ENCODE data around the gene TNFRSF14. TPM values are rescaled to one million over a fixed set of nuclear protein-coding genes. Genes with fewer than 3 reads are reported as not detected.
A peak's percentile ranks its signal among the peaks of the same experiment; 100 is the strongest.

TNFRSF14 gene
- total RNA-seq (100 to 1,000 TPM; 191 to 194 TPM), total RNA-seq (44.3 to 345 (median 159) reads per million in 172 experiments)
- polyA plus RNA-seq (2013, experiment 1 of 2): 157 TPM
- 178 TPM for polyA plus RNA-seq (2013, experiment 2 of 2)

- H3K27ac Mint-ChIP-seq: peak within 1 kb of the TSS; percentile 98
- Histone ChIP-seq H3K9me3 (ENCODE audit: control insufficient read depth in 1 of 2, insufficient read depth in 1 of 2, low read length in 2 of 2) (no peaks in the 10 kb centered on the region), H3K27me3 (ENCODE audit: control insufficient read depth in 1 of 2, insufficient read depth in 2 of 2, low read length in 2 of 2) (no peaks in the 10 kb centered on the region), H3K36me3 (ENCODE audit: insufficient read depth, low read length) (peaks cover 38% of the 10 kb centered on the region), H3K4me1 (ENCODE audit: insufficient read depth, low read length) (peaks cover 59% of the 10 kb centered on the region), H3K4me3 (ENCODE audit: low read length) (peak within 1 kb of the TSS; percentile 99), H3K27ac (ENCODE audit: low read depth in 1 of 2, low read length in 2 of 2) (peak within 1 kb of the TSS; percentile 96)
- peaks cover 35% of the 10 kb centered on the region for H3K4me1 Mint-ChIP-seq (ENCODE audit: low read depth)
- peak within 1 kb of the TSS; percentile 97 for H3K4me3 Mint-ChIP-seq
- ChIA-PET CTCF (interaction anchor here (0.8 to 3.0 kb wide), 5 partner anchors 9 to 32 kb away, joined by 3 to 38 read pairs (median 5); no protein-coding TSS in a partner anchor), POLR2A (interaction anchor here (0.5 to 5.7 kb wide), 20 partner anchors 9 to 362 kb away, joined by 3 to 133 read pairs (median 6); partner anchors contain the start of genes FAAP20, HES5, MORN1 and PANK4)
- ATAC-seq (ENCODE audit: poor library complexity): peak; percentile 79
- H3K27me3 Mint-ChIP-seq: no peaks in the 10 kb centered on the region
- intact Hi-C loops (cut with DNase I, micrococcal nuclease): loop anchor here in 1 of 2 experiments (1.0 kb wide), 2 partner anchors 22 to 29 kb away; no protein-coding TSS in a partner anchor
- H3K9me3 Mint-ChIP-seq: no peaks in the 10 kb centered on the region
- H3K36me3 Mint-ChIP-seq (ENCODE audit: low read depth): peaks cover 27% of the 10 kb centered on the region
- DNase-seq: peak; percentile 54 to 90 (median 62)
- TF ChIP-seq CTCF (IDR thresholded peaks at IDR 0.05): peak; percentile 24
Observed at GRCh38 chr1:2556277-2556677, at the start of gene TNFRSF14. Gene TNFRSF14, plus strand, starts transcription at chr1:2556371. Its CDS starts 294 bp downstream, at chr1:2556665.

GRCh38 chr1:2506901-2507565 lies 49.1 kb upstream of the TNFRSF14 start:
- H3K4me3 ChIP-seq (ENCODE audit: low read length): no peak overlapping the region
- H3K27ac ChIP-seq (ENCODE audit: low read depth in 1 of 2, low read length in 2 of 2): no peak overlapping the region
- CTCF ChIA-PET: interaction anchor here (0.5 kb wide), 1 partner anchor 441 kb away, joined by 4 read pairs; no protein-coding TSS in a partner anchor
- no peaks in the 10 kb centered on the region for H3K27me3 Mint-ChIP-seq
- no peaks in the 10 kb centered on the region for H3K27me3 ChIP-seq (ENCODE audit: control insufficient read depth in 1 of 2, insufficient read depth in 2 of 2, low read length in 2 of 2)
- POLR2A ChIA-PET: interaction anchor here (0.6 to 2.1 kb wide), 4 partner anchors 17 to 857 kb away, joined by 3 to 6 read pairs (median 4); partner anchors contain the start of gene PANK4
- intact Hi-C loops (cut with DNase I, micrococcal nuclease): no loop called here
- no peaks in the 10 kb centered on the region for H3K9me3 Mint-ChIP-seq
- ATAC-seq (ENCODE audit: poor library complexity) (no peak), DNase-seq (no peak)
- no peak overlapping the region for H3K4me3 Mint-ChIP-seq
- peaks cover 41% of the 10 kb centered on the region for H3K36me3 ChIP-seq (ENCODE audit: insufficient read depth, low read length)
- no peaks in the 10 kb centered on the region for H3K4me1 Mint-ChIP-seq (ENCODE audit: low read depth)
- TF ChIP-seq CTCF (IDR thresholded peaks at IDR 0.05): no peak
- peaks cover 32% of the 10 kb centered on the region for H3K36me3 Mint-ChIP-seq (ENCODE audit: low read depth)
- H3K9me3 ChIP-seq (ENCODE audit: control insufficient read depth in 1 of 2, insufficient read depth in 1 of 2, low read length in 2 of 2): peaks cover 0 to 6% of the 10 kb centered on the region in 2 experiments
- H3K27ac Mint-ChIP-seq: no peak overlapping the region
- no peaks in the 10 kb centered on the region for H3K4me1 ChIP-seq (ENCODE audit: insufficient read depth, low read length)

GRCh38 chr1:2507744-2508155 lies 48.4 kb upstream of the TNFRSF14 start:
- ChIA-PET CTCF (no interaction called here), POLR2A (interaction anchor here (0.6 to 1.3 kb wide), 2 partner anchors 16 to 858 kb away, joined by 3 to 4 read pairs; no protein-coding TSS in a partner anchor)

More at GRCh38 chr1:2507744-2508155, 48.4 kb upstream of the TNFRSF14 start:
- Histone ChIP-seq H3K27me3 (ENCODE audit: control insufficient read depth in 1 of 2, insufficient read depth in 2 of 2, low read length in 2 of 2) (no peaks in the 10 kb centered on the region), H3K27ac (ENCODE audit: low read depth in 1 of 2, low read length in 2 of 2) (no peak overlapping the region), H3K9me3 (ENCODE audit: control insufficient read depth in 1 of 2, insufficient read depth in 1 of 2, low read length in 2 of 2) (peaks cover 0 to 6% of the 10 kb centered on the region in 2 experiments), H3K36me3 (ENCODE audit: insufficient read depth, low read length) (peaks cover 48% of the 10 kb centered on the region), H3K4me3 (ENCODE audit: low read length) (no peak overlapping the region), H3K4me1 (ENCODE audit: insufficient read depth, low read length) (no peaks in the 10 kb centered on the region)
- Mint-ChIP-seq H3K9me3 (no peaks in the 10 kb centered on the region), H3K4me3 (no peak overlapping the region), H3K4me1 (ENCODE audit: low read depth) (no peaks in the 10 kb centered on the region), H3K27me3 (no peaks in the 10 kb centered on the region), H3K27ac (no peak overlapping the region), H3K36me3 (ENCODE audit: low read depth) (peaks cover 39% of the 10 kb centered on the region)
- no peak for TF ChIP-seq CTCF (IDR thresholded peaks at IDR 0.05)
- no peak for DNase-seq
- intact Hi-C loops (cut with DNase I, micrococcal nuclease): no loop called here
- no peak for ATAC-seq (ENCODE audit: poor library complexity)

Measured in CD4-positive, alpha-beta T cell (primary cell).